SIG-M5 treated with dmso at 0.1 percent for 504 hours (cell line): ENCODE results near the gene ZNF850.

Experiments
- DNase-seq: peaks from one replicate; lab custom pipeline; 2025; ENCODE audit not compliant: unreplicated experiment; lab: John Stamatoyannopoulos, UW

ZNF850 gene

DNA sequence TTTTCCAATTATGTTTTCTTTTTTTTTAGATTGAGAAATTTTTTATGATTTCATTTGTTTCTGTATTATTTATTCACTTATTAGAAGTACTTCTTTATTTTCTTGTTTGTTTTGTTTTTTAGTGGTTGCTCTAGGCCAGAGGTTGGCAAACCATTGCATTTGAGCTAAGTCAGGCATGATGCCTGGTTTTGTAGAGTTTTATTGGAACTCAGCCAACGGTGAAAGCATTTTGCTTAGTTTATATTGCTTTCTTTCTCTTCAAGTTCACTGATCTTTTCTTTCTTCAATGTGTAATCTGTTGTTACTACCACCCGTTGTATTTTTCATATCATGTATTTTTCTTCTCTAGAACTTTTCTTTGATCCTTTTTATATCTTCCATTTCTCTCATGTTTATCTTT is 65.5 kb downstream of the ZNF850 start:
- DNase-seq = no peak

DNA sequence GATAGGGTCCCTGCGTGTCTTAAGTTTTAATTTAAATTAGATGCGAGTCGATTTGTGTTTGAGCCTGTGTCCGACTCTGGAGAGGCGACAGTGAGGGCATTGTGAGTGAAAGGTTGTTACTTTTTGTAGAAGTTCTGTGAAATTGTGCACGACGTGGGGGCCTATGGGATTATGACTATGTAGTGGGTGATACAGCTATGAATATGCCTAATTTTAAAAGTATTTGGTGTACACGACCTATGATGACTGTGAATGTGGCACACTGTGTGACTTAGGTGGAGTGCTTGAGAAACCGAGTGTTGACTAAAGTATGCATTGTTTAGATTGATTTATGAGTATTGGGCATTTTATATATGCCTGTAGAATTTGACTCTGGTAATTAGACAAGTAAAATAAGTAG is 84.5 kb downstream of the ZNF850 start:
- DNase-seq = no peak

DNA sequence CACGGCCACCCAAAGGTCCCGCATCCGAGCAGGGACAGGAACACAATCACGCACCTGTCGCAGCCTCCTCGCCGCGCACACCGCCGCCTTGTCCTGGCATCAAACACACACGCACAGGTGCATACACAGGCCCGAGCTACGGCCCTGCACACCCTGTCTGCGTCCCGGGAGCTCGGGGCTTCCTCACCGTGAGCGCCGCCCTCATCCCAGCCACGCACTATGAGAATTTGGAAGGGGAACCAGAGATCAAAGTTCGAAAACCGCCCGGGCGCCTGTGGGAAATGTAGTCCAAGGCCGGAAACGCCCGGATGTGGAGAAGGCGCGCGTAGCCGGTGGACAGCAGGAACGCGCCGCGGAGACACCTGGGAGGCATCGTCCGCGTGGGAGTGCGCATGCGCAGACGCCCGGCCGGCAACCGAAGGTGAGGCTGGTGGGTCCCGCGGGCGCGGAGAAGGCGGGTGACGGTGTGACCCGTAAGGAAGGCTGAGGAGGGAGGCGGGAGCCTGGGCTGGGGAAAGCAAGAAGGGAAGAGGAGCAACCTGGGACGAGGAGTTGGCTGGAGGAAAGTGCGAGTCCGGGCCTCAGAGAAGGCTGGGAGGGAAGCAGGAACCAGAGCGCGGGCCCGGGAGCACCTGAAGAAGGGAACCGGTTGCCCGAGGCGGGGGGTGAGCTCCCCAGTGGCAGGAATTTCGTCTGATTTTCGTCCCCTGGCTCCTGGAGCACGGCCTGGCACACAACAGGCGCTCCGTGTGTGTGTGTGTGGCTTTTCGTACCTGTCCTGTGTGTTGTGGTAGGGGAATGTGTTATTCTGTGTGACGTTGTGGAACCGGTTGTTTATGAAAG is 85.2 kb downstream of the ZNF850 start, which contains the start of gene ZNF567:
TSS of gene ZNF567 (plus strand) at position 399 of the 843 bp plus-strand sequence. CDS start 7,256 bp downstream, outside the sequence.
- peak; percentile 95 for DNase-seq

DNA sequence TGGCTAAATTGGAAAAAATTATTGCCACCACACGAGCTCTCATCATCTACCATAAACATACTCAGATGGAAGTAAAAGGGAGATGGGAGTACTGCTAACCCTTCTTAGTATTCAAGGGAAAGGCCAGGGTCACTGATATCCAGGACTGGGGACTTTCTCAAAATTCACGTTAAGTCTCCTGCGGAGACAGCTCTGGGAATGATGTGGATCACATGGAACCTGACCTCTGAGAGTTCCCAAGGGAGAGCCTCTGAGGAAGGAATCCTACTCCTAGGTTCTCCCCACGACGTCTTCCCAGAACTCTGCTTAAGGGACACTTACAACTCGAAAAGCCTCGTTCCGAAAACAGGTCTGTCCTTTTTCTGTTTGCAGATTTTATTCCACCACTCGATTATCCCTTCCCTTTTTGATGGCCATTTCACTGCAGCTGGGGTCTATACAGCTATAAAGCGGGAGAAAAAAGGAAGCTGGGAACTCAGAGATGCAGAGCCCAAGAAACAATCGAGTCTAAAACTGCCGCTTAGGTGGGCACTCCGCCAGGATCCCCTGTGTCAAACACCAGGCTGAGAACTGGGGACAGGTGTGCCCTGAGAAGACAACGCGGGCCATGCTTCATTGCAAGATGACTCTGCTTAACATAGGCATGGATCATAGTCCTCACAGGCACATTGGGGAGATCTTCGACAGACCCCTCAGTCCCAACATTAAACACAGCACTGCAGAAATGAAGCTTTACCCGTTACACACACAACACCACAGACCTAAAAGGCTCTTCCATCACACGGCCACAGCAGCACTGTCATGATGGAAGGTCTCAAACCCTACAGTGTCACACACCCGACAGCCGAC is 86.0 kb downstream of the ZNF850 start:
- peak; percentile 39 for DNase-seq

DNA sequence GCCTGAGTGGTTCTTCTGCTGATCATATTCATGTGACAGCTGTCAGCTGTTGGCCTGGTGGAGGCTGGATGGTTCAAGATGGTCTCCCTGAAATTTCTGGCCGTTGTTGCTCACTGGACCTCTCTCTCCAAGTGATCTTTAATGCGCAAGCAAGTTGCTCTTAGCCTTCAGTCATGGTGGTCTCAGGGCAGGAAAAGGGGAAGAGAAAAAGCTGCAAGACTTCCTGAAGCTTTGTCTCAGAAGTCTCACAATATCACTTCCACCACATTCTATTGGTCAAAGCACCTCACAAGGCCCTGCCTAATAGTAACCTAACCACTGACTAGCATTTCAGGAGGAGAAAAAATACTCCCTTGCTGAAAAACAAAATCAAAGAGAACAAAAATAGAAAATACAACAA is 86.8 kb downstream of the ZNF850 start:
- peak; percentile 7 for DNase-seq

DNA sequence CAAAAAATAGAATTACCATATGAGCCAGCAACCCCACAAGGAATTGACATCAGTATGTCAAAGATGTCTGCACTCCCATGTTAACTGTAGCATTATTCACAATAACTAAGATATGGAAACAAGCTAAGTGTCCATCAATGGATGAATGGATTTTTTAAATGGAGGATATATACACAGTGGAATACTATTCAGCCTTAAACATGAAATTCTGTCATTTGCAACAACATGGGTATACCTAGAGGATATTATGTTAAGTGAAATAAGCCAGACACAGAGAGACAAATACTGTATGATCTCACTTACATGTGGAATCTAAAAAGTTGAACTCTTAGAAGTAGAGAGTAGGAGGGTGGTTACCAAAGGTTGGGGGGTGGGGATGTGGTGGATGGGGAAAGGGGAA is 93.2 kb downstream of the ZNF850 start:
- DNase-seq = no peak

DNA sequence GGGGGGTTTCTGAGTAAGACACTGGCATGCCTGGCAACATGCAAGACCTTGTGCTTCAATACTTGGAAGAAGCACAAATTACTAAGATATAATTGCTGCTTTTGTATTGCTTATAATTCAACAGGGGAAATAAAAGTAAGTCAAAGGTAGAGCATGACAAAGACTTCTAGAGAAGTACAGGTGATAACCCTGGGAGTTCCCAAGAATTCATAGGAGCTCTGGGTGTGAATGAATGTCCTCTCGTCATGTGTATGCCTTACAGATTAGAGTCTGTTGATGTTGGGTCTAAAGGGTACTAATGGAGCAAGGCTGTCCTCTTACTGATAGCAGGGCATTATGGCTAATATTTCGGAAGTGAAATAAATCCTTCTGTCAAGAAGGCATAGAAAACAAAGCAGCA is 98.4 kb downstream of the ZNF850 start:
- no peak for DNase-seq

DNA sequence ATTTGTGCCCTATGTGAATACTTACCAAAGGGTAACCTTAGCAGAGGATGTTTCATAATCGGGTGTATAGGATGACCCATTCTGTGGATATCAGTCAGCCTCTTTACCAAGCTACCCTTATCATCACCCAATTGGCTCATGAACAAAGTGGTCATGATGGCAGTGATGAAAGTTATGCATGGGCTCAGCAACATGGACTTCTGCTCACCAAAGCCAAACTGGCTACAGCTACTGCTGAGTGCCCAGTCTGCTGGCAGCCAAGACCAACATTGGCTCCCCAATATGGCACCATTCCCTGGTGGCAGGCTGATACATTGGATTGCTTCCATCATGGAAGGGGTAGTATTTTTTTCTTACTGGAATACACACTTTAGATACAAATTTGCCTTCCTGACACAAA is 100.2 kb downstream of the ZNF850 start:
- no peak for DNase-seq

DNA sequence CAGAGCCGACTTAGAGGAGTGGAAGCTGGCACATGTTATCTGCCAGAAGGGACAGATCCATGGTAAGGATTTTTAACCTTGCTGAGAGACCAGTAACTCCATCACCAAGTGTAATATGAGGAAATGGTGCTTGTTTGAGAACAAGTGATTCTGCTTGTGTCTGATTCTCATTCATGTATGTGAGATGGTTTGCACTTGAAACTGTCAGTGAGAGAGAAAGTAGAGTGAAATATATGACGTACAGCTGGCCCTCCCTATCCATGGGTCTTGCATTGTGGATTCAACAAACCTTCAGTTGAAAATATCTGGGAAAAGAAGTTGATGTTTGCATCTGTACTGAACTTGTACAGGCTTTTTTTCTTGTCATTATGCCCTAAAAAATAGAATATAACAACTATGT is 104.0 kb downstream of the ZNF850 start:
- DNase-seq = no peak

DNA sequence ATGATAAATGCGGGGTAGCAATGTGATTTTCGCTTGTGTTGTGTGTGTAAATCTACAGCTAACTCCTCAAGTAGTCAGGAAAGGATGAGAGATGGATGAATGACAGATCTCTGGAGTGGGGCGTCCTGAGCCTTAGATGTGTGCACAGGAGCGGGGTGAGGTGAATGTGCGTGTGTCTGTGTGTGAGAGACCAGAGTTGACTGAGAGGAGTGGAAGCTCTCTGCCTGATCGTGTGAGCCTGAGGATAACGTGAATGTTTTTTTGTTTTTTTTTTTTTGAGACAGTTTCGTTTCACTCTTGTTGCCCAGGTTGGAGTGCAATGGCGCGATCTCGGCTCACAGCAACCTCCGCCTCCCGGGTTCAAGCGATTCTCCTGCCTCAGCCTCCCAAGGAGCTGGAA is 106.8 kb downstream of the ZNF850 start:
- DNase-seq = no peak
